RWPE2 (cell line): ENCODE results near the gene FLVCR1.

Experiments used
- ATAC-seq: fragments of 200-7000 bp; cut with Tn5 transposase; 3 replicates; pipeline ENCODE4 v1.9.1; 2021; ENCODE audit warnings: low read depth
- DNase-seq: peaks from one replicate; pipeline ENCODE4 v3.0.0-alpha.2; 2020; ENCODE audit warnings: low spot score
- H3K27ac ChIP-seq: fragments of 450-650 bp; 2 replicates; pipeline ENCODE4 v1.5.1; 2017; ENCODE audit warnings: mild to moderate bottlenecking; ENCODE audit not compliant: poor library complexity, severe bottlenecking
- H3K27me3 ChIP-seq: fragments of 250-450 bp; sonication (Bioruptor Pico); 2 replicates; pipeline ENCODE4 v1.5.1; 2021; ENCODE audit warnings: mild to moderate bottlenecking, moderate library complexity; ENCODE audit not compliant: insufficient read depth, poor library complexity, severe bottlenecking
- H3K36me3 ChIP-seq: fragments of 250-450 bp; sonication (Bioruptor Pico); 2 replicates; pipeline ENCODE4 v1.5.1; 2020; ENCODE audit warnings: low read depth, mild to moderate bottlenecking, moderate library complexity
- H3K4me1 ChIP-seq: fragments of 250-450 bp; sonication (Bioruptor Pico); 2 replicates; pipeline ENCODE4 v1.5.1; 2021; ENCODE audit warnings: mild to moderate bottlenecking, moderate library complexity; ENCODE audit not compliant: insufficient read depth, poor library complexity, severe bottlenecking
- H3K4me3 ChIP-seq: fragments of 250-450 bp; sonication (Bioruptor Pico); 2 replicates; pipeline ENCODE4 v1.5.1; 2021; ENCODE audit warnings: mild to moderate bottlenecking, moderate library complexity; ENCODE audit not compliant: severe bottlenecking
- H3K9me3 ChIP-seq: fragments of 250-450 bp; sonication (Bioruptor Pico); 2 replicates; pipeline ENCODE4 v1.5.1; 2021; ENCODE audit warnings: mild to moderate bottlenecking, moderate library complexity; ENCODE audit not compliant: severe bottlenecking
- TF ChIP-seq, protein P1 (sequence below): fragments of 450-650 bp; IDR thresholded peaks from one replicate; pipeline ENCODE4 v1.5.1; 2017; ENCODE audit warnings: mild to moderate bottlenecking, moderate library complexity; ENCODE audit not compliant: poor library complexity, severe bottlenecking

FLVCR1 gene

DNA sequence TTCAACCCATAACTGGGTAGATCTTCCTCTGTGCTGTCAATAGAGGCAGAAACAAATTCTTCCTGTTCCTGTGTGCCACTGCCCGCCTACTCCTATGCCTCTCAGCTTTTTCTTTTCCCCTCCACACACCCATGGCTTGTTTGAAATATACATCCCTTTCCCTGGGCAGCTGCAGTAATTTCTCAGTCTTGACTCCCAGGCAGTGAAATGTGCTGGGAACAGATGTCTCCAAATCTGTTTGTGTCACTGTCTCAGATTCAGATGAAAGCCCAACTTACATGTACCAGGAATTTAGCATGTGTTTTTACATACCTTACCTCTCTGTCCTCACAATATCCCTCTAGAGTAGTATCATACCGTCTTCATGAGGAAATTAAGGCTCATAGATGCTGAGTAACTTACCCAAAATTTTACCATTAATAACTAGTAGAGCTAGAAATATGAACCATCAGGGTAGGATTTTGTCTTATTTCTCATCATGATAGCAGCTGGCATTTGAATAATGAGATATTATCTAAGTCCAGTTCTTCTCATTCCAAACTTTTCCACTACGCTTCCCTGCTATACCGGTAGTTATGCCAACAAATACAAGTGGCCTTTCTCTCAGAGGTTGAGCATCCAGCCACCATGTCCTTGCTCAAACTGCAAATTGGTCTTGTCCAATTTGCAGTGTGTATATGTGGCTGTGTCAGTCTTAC is 87.5 kb downstream of the FLVCR1 start:
- Histone ChIP-seq H3K27me3 (no peaks in the 10 kb centered on the region), H3K36me3 (no peaks in the 10 kb centered on the region), H3K4me3 (no peak overlapping the region), H3K9me3 (no peaks in the 10 kb centered on the region), H3K4me1 (no peaks in the 10 kb centered on the region), H3K27ac (no peak overlapping the region)
- DNase-seq (no peak), ATAC-seq (no peak)
- TF ChIP-seq, protein P1, sequence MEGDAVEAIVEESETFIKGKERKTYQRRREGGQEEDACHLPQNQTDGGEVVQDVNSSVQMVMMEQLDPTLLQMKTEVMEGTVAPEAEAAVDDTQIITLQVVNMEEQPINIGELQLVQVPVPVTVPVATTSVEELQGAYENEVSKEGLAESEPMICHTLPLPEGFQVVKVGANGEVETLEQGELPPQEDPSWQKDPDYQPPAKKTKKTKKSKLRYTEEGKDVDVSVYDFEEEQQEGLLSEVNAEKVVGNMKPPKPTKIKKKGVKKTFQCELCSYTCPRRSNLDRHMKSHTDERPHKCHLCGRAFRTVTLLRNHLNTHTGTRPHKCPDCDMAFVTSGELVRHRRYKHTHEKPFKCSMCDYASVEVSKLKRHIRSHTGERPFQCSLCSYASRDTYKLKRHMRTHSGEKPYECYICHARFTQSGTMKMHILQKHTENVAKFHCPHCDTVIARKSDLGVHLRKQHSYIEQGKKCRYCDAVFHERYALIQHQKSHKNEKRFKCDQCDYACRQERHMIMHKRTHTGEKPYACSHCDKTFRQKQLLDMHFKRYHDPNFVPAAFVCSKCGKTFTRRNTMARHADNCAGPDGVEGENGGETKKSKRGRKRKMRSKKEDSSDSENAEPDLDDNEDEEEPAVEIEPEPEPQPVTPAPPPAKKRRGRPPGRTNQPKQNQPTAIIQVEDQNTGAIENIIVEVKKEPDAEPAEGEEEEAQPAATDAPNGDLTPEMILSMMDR = no peak

DNA sequence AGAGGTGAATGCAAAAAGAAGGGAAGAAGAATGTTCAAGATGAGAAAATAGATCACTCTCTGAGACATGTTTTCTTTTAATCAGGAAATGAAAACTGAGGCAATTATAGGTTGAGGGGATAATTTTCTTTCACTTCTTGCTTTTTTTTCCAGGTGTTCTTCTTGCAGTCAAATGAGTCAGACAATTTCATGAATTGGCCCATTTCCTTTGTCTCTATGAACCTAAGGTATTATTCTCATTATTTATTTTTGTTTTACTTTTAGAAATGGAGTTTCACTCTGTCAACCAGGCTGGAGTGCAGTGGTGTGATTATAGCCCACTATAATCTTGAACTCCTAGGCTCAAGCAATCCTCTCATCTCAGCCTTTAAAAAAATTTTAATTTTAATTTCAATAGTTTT is 88.8 kb downstream of the FLVCR1 start:
- H3K27me3 ChIP-seq = peaks cover 7% of the 10 kb centered on the region
- H3K36me3 ChIP-seq = no peaks in the 10 kb centered on the region
- ATAC-seq (no peak), DNase-seq (no peak)
- no peak overlapping the region for H3K4me3 ChIP-seq
- no peaks in the 10 kb centered on the region for H3K4me1 ChIP-seq
- no peak overlapping the region for H3K27ac ChIP-seq
- no peaks in the 10 kb centered on the region for H3K9me3 ChIP-seq
- TF ChIP-seq, protein P1 = no peak
